ENCODE data around the gene EEF1E1.

Gene EEF1E1

DNA sequence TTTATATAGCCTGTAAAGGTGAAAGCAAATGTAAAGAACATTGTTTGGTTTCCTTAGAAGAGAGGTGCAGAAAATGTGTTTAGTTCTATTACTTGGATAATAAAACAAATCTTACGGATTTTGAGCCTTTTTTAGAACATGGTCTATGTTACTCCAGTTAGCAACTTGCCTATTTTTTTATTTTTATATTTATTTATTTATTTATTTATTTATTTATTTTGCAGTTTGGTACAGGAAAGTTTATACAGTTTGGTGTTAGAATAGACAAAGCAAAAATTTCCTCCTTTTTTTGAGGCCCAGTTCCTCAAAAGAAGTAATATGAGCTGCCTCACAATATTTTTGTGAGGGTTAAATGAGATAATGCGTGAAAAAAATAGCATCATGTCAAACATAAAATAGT is 41.6 kb upstream of the EEF1E1 start (continued):
- TF ChIP-seq, protein P1, sequence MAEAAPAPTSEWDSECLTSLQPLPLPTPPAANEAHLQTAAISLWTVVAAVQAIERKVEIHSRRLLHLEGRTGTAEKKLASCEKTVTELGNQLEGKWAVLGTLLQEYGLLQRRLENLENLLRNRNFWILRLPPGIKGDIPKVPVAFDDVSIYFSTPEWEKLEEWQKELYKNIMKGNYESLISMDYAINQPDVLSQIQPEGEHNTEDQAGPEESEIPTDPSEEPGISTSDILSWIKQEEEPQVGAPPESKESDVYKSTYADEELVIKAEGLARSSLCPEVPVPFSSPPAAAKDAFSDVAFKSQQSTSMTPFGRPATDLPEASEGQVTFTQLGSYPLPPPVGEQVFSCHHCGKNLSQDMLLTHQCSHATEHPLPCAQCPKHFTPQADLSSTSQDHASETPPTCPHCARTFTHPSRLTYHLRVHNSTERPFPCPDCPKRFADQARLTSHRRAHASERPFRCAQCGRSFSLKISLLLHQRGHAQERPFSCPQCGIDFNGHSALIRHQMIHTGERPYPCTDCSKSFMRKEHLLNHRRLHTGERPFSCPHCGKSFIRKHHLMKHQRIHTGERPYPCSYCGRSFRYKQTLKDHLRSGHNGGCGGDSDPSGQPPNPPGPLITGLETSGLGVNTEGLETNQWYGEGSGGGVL (tag by site-specific recombination; IDR thresholded peaks at IDR 0.05): no peak
- TF ChIP-seq ZNF660 (tag by site-specific recombination; IDR thresholded peaks at IDR 0.05) (no peak), ZNF302 (tag by site-specific recombination; IDR thresholded peaks at IDR 0.05; ENCODE audit: low read depth) (no peak), ZFHX2 (tag by site-specific recombination; conservative IDR thresholded peaks at IDR 0.05) (no peak), ZEB2 (tag by site-specific recombination; IDR thresholded peaks at IDR 0.05) (no peak), WT1 (tag by site-specific recombination; IDR thresholded peaks at IDR 0.05) (no peak), ZBTB8A (tag by site-specific recombination; IDR thresholded peaks at IDR 0.05) (peak; percentile 66), ZNF654 (tag by site-specific recombination; IDR thresholded peaks at IDR 0.05; ENCODE audit: low read depth) (0 out of 2 replicates have a peak, but pooled peaks have one; percentile 12), ZNF174 (tag by site-specific recombination; IDR thresholded peaks at IDR 0.05) (no peak), ZNF629 (tag by site-specific recombination; IDR thresholded peaks at IDR 0.05) (0 out of 2 replicates have a peak, but pooled peaks have one; percentile 20), ZNF426 (tag by site-specific recombination; IDR thresholded peaks at IDR 0.05) (peak; percentile 78), ZBTB21 (tag by site-specific recombination; IDR thresholded peaks at IDR 0.05) (no peak), ZNF623 (tag by site-specific recombination; IDR thresholded peaks at IDR 0.05) (peak; percentile 64), ZNF341 (tag by site-specific recombination; IDR thresholded peaks at IDR 0.05; ENCODE audit: low read depth) (0 out of 2 replicates have a peak, but pooled peaks have one; percentile 13), ZNF664 (tag by site-specific recombination; IDR thresholded peaks at IDR 0.05) (peak; percentile 40; the same call in 1 of the 2 replicates), ZNF202 (tag by site-specific recombination; IDR thresholded peaks at IDR 0.05; ENCODE audit: borderline replicate concordance) (0 out of 2 replicates have a peak, but pooled peaks have one; percentile 14), ZNF555 (tag by site-specific recombination; conservative IDR thresholded peaks at IDR 0.05) (peak; percentile 66), ZNF530 (tag by site-specific recombination; IDR thresholded peaks at IDR 0.05; ENCODE audit: low read depth) (no peak)
- TF ChIP-seq, protein P2, sequence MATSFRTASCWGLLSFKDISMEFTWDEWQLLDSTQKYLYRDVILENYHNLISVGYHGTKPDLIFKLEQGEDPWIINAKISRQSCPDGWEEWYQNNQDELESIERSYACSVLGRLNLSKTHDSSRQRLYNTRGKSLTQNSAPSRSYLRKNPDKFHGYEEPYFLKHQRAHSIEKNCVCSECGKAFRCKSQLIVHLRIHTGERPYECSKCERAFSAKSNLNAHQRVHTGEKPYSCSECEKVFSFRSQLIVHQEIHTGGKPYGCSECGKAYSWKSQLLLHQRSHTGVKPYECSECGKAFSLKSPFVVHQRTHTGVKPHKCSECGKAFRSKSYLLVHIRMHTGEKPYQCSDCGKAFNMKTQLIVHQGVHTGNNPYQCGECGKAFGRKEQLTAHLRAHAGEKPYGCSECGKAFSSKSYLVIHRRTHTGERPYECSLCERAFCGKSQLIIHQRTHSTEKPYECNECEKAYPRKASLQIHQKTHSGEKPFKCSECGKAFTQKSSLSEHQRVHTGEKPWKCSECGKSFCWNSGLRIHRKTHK (tag by site-specific recombination; IDR thresholded peaks at IDR 0.05): no peak
- TF ChIP-seq, protein P3, sequence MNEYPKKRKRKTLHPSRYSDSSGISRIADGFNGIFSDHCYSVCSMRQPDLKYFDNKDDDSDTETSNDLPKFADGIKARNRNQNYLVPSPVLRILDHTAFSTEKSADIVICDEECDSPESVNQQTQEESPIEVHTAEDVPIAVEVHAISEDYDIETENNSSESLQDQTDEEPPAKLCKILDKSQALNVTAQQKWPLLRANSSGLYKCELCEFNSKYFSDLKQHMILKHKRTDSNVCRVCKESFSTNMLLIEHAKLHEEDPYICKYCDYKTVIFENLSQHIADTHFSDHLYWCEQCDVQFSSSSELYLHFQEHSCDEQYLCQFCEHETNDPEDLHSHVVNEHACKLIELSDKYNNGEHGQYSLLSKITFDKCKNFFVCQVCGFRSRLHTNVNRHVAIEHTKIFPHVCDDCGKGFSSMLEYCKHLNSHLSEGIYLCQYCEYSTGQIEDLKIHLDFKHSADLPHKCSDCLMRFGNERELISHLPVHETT (tag by site-specific recombination; IDR thresholded peaks at IDR 0.05): no peak
- TF ChIP-seq, protein P4, sequence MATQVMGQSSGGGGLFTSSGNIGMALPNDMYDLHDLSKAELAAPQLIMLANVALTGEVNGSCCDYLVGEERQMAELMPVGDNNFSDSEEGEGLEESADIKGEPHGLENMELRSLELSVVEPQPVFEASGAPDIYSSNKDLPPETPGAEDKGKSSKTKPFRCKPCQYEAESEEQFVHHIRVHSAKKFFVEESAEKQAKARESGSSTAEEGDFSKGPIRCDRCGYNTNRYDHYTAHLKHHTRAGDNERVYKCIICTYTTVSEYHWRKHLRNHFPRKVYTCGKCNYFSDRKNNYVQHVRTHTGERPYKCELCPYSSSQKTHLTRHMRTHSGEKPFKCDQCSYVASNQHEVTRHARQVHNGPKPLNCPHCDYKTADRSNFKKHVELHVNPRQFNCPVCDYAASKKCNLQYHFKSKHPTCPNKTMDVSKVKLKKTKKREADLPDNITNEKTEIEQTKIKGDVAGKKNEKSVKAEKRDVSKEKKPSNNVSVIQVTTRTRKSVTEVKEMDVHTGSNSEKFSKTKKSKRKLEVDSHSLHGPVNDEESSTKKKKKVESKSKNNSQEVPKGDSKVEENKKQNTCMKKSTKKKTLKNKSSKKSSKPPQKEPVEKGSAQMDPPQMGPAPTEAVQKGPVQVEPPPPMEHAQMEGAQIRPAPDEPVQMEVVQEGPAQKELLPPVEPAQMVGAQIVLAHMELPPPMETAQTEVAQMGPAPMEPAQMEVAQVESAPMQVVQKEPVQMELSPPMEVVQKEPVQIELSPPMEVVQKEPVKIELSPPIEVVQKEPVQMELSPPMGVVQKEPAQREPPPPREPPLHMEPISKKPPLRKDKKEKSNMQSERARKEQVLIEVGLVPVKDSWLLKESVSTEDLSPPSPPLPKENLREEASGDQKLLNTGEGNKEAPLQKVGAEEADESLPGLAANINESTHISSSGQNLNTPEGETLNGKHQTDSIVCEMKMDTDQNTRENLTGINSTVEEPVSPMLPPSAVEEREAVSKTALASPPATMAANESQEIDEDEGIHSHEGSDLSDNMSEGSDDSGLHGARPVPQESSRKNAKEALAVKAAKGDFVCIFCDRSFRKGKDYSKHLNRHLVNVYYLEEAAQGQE (tag by site-specific recombination; IDR thresholded peaks at IDR 0.05): peak; percentile 64; the same call in 1 of the 2 replicates
